ENCODE data around the gene PLCL2.
"Not testable (repeated sequence)": the region's sequence is repeated elsewhere in the genome, so short reads cannot be mapped to it uniquely, and the experiment has no call there.

PLCL2 gene

DNA sequence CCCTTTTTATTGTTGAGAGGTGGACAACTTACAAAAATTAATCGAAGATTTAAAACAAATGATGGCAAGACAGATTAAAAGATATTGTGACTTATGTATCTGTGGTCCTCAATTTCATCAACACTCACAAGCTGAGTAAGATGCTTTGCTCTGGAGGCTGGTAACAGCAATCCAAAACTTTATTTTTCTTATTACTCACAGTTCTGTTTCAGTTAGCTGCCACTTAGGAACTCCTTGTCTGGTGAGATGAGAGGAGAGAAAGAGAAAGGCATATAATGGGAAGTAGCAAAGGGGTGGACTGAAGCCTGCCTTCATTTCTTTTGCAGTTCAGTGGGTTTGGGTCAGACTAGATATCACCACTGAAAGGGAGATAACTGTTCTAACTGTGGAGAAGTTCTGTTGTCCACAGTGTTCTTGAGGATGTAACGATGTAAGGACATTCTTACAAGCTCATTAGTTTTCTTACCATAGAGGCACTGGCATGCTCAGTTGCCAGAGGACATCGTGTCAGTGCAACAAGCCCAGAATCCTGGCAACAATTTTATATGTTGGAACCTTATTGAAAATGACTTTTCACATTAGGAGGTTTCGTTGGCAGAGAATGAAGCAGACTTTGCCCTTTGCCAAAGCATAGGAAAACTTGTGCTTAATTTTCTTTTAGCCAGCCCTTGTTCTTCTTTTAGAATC lies 93.6 kb downstream of the PLCL2 start:
- no peak for DNase-seq (ENCODE audit: low spot score)

DNA sequence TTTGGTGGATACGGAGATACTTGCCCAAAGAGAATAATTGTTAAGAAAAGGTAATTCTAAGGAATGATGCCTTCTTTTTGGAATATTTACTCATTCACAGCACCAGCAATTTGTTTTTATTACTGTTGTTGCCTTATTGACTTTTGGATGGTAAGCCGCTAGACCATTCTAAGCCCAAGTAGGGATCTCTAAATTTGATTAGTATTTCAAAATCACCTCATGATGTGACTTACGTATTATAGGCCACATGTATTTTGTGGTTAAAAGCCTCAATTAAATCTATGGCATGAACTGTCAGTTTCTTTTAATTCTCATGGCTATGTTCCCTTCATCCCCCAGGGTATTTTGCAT lies 94.1 kb downstream of the PLCL2 start:
- DNase-seq (ENCODE audit: low spot score): no peak

DNA sequence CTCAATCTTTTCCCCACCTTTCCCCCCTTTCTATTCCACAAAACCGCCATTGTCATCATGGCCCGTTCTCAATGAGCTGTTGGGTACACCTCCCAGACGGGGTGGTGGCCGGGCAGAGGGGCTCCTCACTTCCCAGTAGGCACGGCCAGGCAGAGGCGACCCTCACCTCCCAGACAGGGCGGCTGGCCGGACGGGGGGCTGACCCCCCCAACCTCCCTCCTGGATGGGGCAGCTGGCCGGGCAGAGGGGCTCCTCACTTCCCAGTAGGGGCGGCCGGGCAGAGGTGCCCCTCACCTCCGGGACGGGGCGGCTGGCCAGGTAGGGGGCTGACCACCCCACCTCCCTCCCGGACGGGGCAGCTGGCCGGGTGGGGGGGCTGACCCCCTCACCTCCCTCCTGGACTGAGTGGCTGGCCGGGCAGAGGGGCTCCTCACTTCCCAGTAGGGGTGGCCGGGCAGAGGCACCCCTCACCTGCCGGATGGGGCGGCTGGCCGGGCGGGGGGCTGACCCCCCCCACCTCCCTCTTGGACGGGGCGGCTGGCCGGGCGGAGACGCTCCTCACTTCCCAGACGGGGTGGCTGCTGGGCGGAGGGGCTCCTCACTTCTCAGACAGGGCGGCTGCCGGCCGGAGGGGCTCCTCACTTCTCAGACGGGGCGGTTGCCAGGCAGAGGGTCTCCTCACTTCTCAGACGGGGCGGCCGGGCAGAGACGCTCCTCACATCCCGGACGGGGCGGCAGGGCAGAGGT lies 95.2 kb downstream of the PLCL2 start:
- not testable (repeated sequence) for DNase-seq (ENCODE audit: low spot score)

DNA sequence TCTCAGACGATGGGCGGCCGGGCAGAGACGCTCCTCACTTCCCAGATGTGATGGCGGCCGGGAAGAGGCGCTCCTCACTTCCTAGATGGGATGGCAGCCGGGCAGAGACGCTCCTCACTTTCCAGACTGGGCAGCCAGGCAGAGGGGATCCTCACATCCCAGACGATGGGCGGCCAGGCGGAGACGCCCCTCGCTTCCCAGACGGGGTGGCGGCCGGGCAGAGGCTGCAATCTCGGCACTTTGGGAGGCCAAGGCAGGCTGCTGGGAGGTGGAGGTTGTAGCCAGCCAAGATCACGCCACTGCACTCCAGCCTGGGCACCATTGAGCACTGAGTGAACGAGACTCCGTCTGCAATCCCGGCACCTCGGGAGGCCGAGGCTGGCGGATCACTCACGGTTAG lies 95.8 kb downstream of the PLCL2 start:
- DNase-seq (ENCODE audit: low spot score): not testable (repeated sequence)

DNA sequence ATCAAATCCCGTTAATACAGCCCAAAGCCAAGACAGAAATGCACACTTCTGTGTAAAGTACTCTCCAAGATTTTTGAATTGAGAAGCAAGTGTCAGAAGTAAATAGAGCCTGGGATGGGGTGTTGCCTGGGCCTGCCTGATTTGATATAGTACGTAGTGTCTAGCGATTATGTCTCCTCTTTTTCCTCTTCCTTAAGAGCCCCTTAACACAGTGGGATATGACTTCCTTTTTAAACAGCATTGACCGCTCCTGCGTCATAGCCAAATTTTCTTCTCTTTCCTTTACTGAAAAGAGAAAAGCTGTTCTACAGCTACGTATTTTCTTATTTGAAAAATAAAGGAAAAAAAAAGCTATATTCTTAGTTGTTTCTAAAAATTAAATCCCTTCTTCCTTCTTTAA lies 97.7 kb downstream of the PLCL2 start:
- DNase-seq (ENCODE audit: low spot score): no peak

DNA sequence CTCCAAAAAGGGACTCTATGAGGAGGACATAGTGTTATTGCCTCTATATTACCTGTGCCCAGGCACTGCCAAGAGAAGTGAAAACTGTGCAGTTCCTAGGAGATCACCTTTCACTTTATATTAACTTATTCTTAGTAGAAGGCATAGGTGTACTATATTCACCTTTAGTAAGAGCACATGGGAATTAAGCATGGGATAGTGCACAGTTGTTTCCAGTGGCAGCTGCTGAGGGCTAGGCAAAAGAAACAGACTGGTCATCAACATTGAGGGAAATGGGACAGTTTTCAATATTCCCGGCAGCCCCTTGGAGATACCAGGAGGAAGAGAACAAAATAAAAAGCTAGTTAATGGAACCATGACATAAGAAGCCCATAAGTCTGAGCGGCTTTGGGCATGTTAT lies 100.9 kb downstream of the PLCL2 start:
- DNase-seq (ENCODE audit: low spot score): no peak

DNA sequence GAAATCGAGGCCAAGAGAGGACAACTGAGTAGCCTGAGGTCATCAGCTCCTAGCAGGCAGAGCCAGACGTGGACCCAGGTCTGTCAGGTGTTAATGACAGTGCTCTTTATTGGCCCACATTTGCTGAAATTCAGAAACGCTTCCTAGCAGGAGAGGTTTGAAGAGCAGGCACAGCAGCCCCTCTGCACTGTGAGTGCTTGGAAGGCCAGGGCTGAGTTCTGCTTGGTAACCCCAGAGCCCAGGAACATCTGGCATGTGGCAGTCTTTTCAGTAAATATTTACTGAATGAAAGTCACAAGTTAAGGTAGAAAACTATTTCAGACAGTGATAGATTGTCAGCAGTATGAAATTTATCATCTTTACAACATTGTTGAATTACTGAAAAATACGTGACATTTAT lies 102.4 kb downstream of the PLCL2 start:
- no peak for DNase-seq (ENCODE audit: low spot score)

DNA sequence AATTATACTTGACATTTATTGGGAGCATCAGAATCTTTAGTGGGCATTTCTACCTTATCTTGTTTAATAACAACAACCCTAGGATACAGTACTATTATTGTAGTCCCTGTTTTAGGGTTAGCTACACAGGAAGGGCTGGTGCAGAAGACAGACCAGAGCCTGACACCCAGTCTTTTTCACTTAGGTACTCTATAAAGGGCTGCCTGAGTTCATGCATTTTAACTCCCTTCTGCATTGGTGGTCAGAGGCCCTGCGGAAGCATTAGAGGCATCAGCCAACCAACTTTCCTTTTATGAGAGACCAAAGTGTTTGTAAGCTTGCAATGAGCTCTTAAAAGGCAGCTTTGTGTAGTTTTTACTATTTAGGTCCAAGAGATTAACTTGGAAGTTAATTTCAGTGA lies 105.4 kb downstream of the PLCL2 start:
- DNase-seq (ENCODE audit: low spot score): no peak

DNA sequence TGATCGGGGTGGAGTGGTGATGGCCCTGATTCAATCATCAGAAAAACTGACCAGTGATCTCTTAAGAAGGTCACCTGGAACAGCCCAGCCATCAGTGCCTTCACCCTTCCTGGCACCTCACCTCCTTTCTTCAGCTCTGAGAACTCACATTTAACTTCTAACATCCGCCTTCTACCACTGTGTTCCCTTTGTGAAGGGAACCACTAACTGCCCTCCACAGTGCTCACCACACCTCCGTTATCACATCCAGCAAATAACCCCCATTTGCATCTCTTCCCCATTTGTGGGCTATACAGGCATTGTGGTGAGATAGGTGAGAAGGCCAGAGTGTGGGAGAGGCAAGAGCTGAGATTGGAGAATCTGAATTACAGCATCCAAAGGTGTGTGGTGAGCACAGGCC lies 107.4 kb downstream of the PLCL2 start:
- no peak for DNase-seq (ENCODE audit: low spot score)

DNA sequence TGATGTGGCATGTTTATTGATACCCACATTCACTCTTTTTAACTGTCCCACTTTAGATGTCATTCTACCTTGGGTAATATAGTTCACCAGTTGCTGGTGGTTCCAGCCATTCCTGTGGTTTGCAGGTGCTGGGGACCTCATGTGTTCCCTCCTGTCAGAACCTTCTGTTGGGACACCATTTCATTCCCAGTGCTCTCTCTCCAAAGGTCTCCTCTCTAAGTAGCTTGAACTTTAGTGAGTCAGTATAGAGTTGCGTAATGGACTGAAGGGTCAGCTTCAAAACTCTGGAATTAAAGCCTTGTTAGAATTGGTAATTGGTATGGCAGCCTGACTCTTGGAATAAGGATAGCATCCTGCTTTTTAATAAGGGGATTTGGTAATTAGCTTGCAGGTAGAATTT lies 108.5 kb downstream of the PLCL2 start:
- DNase-seq (ENCODE audit: low spot score): no peak

DNA sequence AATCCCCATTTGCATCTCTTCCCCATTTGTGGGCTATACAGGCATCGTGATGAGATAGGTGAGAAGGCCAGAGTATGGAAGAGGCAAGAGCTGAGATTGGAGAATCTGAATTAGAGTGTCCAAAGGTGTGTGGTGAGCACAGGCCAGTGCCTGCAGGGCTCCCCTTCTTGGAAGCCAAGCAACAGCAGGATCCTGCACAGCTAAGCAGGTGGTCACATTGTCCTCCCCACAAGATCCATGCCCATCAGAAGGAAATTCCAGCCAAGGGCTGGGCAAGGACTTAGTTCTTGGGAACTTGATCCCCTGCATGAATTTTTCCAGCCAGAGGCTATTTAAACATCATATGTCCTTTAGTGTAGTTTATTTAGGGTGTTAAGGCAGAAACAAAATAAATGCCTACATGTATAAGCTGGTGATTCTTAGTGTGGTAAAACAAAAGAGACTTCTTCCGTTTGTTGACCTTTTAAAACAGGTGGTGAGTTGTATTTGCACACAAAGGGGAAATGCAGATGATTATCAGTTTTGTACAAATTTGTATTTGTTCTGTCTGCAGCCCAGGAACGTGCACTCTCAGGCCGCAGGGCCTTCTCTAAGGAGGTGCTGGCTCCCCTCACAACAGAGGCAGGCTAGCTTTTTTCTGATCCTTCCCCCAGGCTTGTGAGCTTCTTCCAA lies 110.2 kb downstream of the PLCL2 start:
- DNase-seq (ENCODE audit: low spot score): no peak

DNA sequence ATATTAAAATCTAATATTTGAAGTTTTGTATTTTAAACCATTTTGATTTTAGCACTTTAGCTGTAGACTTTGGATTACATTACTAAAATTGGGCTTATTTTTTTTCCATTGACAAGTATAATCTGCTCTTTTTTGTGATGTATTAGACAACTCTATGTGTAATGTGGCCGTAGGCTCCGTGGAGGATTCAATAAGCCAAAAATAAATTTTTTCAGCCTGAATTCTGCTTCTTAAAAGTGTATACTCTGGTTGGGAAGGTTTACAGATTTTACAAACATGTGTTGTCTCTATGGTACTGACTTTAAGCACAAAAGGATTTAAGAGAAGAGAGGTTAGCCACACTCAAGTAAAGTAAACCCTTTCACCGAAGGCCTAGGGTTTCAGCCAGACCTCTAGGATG lies 110.8 kb downstream of the PLCL2 start:
- no peak for DNase-seq (ENCODE audit: low spot score)

DNA sequence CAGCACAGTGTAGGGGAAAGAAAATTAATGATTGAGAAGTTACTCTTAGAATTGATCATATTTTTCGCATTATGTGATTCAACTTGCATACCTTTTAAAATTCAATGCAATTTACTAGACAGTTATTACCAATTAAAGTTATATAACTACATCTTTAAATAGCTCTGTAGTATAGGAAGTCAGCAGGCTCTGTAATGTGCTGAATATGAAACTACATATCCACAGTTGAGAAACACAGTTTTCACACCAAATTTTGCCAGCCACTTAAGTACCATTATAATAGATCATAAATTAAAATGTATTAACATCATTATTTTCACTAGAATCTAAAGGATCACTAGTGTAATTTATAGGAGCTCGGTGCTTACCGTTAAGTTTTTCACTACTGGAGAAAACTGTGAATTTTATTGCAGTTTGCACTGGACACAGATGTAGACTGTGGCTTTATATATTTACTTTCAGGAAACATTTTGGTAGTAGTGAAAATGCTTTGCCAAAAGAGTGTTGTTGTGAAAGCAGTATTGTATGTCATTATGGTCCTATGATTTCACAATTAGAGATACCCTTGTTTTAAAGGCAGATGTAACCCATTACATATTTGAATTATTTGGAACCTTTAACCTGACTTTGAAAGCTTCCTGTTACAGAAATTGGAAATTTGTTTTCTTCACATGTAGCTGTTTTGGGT lies 113.6 kb downstream of the PLCL2 start:
- DNase-seq (ENCODE audit: low spot score): no peak

DNA sequence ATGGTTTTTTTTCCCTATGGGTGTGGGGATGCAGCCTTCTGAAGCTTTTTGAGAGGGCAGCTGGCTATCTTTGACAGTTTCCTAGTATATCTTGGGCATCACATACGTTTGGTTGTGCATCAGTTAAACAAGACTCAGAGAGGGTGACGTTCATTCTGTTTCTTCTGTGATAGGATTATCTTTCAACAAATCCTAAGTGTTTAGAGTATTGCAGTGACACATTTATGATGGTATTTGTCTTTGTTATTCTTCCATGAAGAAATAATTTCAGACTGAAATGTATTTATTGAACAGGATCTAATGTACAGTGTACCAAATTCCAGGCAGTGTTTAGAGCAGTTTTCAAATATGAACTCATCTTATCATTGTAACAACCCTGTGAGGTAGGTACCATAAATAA lies 114.4 kb downstream of the PLCL2 start:
- DNase-seq (ENCODE audit: low spot score): no peak

DNA sequence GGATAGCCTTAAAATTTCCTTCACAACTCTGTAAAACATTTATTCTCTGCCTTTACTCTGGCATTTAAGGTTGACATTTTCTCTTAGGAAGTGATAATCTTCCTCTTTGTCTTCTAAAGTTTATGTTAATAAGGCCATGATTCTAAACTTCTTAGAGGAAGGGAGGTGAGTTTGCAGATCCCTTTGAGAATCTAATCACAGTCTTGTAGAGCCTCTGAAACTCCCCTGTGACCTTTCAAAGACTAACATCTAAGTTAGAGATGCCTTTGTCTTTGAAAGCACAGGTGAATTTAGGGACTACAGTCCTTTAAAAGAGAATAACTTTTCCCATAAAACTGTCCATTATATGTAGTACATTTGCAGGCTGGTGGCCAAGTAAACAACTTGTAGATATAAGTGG lies 115.1 kb downstream of the PLCL2 start:
- no peak for DNase-seq (ENCODE audit: low spot score)

DNA sequence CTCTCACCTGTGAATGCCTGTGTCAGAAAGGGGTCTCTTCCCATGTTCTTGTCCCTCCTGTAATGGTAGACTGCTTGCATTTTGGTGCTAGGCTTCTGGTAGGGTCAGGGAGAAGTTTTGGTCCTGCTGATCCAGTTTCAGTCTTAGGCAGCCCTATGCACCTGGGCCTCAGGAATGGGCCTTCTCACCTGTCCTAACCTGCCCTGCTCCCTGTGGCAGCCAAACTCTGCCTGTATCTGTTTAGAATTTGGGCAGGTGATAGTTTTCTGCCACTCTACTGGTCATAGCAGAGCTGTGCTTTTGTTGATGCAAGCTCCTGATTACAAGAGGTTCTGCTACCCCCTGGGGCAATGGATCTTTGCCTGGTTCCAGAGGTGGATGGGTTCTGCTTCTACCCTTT lies 118.7 kb downstream of the PLCL2 start:
- no peak for DNase-seq (ENCODE audit: low spot score)

DNA sequence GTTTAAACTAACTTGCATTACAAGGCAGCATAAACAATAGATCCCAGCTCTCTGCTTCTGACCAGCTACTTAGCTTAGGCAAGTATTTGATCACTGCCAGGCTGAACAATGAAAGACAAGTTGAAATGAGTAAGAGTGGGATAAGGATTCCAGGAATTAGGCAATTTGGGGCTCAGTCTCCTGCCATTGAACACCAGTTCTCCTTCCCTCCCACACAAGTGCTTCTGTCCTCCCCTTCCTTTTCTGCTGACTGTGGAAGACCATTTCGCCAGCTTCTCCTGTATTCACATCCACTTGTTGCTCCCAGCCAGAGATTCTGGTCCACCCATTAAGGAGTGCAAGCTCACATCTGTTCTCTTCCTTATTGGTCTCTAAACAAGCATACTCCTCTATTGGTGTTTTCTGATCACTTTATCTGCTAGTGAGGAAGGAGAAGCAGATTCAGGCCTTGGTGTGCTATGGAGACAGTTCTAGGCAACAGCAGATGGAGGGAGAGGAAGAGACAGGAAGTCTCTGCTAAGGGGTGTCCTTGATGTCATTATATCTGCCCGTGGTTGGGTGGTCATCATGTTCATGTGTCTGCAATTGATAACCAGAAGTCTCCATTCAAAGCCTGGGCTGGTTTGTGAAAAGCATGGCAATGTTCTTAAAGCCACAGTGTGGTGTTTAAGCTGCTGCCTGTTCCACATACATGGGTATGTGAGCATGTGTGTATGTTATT lies 121.5 kb downstream of the PLCL2 start:
- no peak for DNase-seq (ENCODE audit: low spot score)

DNA sequence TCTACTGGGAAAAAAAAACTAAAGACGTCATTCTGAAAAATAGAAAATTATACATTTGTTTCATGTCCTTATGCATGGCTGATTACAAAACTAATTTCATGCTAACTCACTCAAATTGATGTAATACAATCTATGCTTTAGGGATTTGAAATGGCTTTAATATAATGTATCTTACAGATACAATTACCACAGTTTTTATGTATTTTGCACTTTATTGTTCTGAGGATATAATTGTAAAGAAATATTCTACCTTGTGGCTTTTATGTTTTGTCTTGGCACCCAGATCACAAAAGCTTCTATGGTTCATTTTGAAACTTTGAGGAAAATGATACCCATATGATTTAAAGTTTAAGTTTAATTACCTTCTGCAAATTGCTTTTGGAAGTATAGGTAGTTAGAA lies 122.5 kb downstream of the PLCL2 start:
- DNase-seq (ENCODE audit: low spot score): no peak

DNA sequence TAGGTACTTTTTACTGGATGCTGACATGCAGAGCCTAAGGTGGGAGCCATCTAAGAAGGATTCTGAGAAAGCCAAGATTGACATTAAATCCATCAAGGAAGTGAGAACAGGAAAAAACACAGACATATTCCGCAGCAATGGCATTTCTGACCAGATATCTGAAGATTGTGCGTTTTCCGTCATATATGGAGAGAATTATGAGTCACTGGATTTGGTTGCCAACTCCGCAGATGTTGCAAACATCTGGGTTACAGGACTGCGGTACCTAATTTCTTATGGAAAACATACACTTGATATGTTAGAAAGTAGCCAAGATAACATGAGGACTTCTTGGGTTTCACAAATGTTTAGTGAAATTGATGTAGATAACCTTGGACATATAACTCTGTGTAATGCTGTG lies 125.1 kb downstream of the PLCL2 start:
- no peak for DNase-seq (ENCODE audit: low spot score)

DNA sequence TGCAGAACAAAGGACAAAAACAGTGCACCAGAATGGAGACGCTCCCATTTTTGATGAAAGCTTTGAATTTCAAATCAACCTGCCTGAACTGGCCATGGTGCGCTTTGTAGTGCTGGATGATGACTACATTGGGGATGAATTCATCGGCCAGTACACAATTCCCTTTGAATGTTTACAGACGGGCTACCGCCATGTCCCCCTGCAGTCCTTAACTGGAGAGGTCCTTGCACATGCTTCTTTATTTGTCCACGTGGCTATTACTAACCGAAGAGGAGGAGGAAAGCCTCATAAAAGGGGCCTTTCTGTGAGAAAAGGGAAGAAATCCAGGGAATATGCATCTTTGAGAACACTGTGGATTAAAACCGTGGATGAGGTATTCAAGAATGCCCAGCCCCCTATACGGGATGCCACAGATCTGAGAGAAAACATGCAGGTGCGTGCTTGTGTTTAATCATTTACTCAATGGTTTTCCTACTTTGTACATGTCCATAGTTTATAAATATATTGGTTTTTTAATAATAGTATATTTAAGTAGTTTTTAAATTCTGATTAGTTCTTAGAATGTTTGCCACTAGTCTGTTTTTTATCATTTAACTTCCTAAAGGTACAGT lies 127.1 kb downstream of the PLCL2 start:
- DNase-seq (ENCODE audit: low spot score): no peak

DNA sequence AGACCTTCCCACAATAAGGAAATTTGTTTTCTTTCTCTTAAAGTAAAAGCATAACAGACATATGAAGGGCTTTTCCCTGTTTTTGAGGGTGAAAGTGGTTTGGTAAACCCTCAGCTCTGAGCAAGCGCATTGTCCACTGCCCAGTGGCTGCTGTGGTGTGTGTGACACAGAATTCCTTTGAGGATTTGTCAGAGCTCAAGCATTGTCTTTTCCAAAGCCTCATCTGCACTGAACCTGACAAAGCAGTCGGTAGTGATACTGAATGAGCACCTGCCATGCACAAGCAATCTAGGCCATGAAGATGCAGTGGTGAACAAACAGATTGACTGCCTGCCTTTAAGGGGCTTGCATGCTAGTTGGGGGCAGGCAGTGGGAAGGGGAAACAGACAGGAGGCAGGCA lies 128.3 kb downstream of the PLCL2 start:
- DNase-seq (ENCODE audit: low spot score): no peak

DNA sequence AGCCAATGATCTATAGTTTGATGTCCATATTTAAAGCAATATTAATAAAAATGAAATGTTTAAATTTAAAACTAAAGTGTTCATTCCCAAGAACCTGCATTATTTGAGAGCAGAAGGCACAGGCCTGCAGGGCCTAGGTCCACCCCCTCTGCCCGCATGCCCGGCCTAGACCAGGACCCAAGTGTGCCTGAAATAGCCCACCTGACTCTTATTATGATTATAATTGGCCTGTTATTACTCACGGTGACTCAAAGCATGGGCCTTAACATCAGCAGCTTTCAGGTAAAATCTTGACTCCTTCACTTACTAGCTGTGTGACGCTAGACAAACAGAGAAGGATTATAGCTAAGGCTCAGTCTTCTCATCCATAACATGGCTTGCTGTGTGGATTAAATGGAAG lies 128.8 kb downstream of the PLCL2 start:
- no peak for DNase-seq (ENCODE audit: low spot score)

Data from activated CD4-positive, alpha-beta T cell treated with anti-CD3 and anti-CD28 coated beads, Interleukin-2, Interleukin-4, amounts not matched to agents 100 ng/mL and 50 ng/mL, durations not matched to agents 16 hours and 8 hours (primary cell).